ENCODE measurements around the gene CBR1.

Gene CBR1

GRCh38 chr21:36069713-36070583, at the start of gene CBR1:
TSS of gene CBR1 (plus strand) at chr21:36070024. CDS start at chr21:36070116, 92 bp downstream.
- intact Hi-C loops (cut with DNase I), result no loop called here
- peak; percentile 94 to 99 (median 98) for DNase-seq

GRCh38 chr21:36021251-36021837, 48.5 kb upstream of the CBR1 start:
- intact Hi-C loops (cut with DNase I), result no loop called here

GRCh38 chr21:36022427-36023091, 47.3 kb upstream of the CBR1 start:
- DNase-seq, result no peak
- intact Hi-C loops (cut with DNase I), result no loop called here

More at GRCh38 chr21:36021251-36021837, 48.5 kb upstream of the CBR1 start:
- DNase-seq, result no peak

- intact Hi-C loops (cut with DNase I), result no loop called here
- no peak for DNase-seq
Measured at GRCh38 chr21:36023092-36023480, 46.7 kb upstream of the CBR1 start.

GRCh38 chr21:36024782-36025181, 45.0 kb upstream of the CBR1 start:
- DNase-seq, result no peak
- intact Hi-C loops (cut with DNase I), result no loop called here

GRCh38 chr21:36027347-36027746, 42.5 kb upstream of the CBR1 start:
- intact Hi-C loops (cut with DNase I), result no loop called here
- DNase-seq, result no peak

- intact Hi-C loops (cut with DNase I), result no loop called here
- peak; percentile 30 to 92 (median 80) for DNase-seq
Measured at GRCh38 chr21:36028127-36029069, 41.4 kb upstream of the CBR1 start.

- intact Hi-C loops (cut with DNase I), result no loop called here
- no peak for DNase-seq
Measured at GRCh38 chr21:36029309-36029708, 40.5 kb upstream of the CBR1 start.

- no peak for DNase-seq
Measured at GRCh38 chr21:36030581-36031189, 39.1 kb upstream of the CBR1 start.

GRCh38 chr21:36032647-36033406, 37.0 kb upstream of the CBR1 start:
- intact Hi-C loops (cut with DNase I), result no loop called here
- no peak for DNase-seq

More at GRCh38 chr21:36030581-36031189, 39.1 kb upstream of the CBR1 start:
- intact Hi-C loops (cut with DNase I), result no loop called here

GRCh38 chr21:36034211-36034913, 35.5 kb upstream of the CBR1 start:
- intact Hi-C loops (cut with DNase I), result no loop called here

GRCh38 chr21:36035381-36035791, 34.4 kb upstream of the CBR1 start:
- intact Hi-C loops (cut with DNase I), result no loop called here
- no peak for DNase-seq

More at GRCh38 chr21:36034211-36034913, 35.5 kb upstream of the CBR1 start:
- no peak for DNase-seq

- peak in 27 of 42 donors; percentile 11 to 70 (median 34) for DNase-seq
- intact Hi-C loops (cut with DNase I), result no loop called here
Measured at GRCh38 chr21:36038701-36039497, 30.9 kb upstream of the CBR1 start.

GRCh38 chr21:36039861-36040260, 30.0 kb upstream of the CBR1 start:
- DNase-seq, result no peak

GRCh38 chr21:36040389-36040788, 29.4 kb upstream of the CBR1 start:
- intact Hi-C loops (cut with DNase I), result no loop called here
- DNase-seq, result no peak

More at GRCh38 chr21:36039861-36040260, 30.0 kb upstream of the CBR1 start:
- intact Hi-C loops (cut with DNase I), result no loop called here

GRCh38 chr21:36041910-36042309, 27.9 kb upstream of the CBR1 start:
- no peak for DNase-seq
- intact Hi-C loops (cut with DNase I), result no loop called here
